Measurements from ENCODE around the gene RANGRF. TPM values are rescaled to one million over a fixed set of nuclear protein-coding genes. Genes with fewer than 3 reads are reported as not detected.

The RANGRF gene
- total RNA-seq, 1 experiment from 2014 or later: 15.6 TPM

- H3K9me3 Mint-ChIP-seq (ENCODE audit: low read depth, unreplicated experiment): no peaks in the 10 kb centered on the region
- DNase-seq: no peak
- H3K4me3 Mint-ChIP-seq (ENCODE audit: low read depth, unreplicated experiment): no peak overlapping the region
- TF ChIP-seq, protein P1, sequence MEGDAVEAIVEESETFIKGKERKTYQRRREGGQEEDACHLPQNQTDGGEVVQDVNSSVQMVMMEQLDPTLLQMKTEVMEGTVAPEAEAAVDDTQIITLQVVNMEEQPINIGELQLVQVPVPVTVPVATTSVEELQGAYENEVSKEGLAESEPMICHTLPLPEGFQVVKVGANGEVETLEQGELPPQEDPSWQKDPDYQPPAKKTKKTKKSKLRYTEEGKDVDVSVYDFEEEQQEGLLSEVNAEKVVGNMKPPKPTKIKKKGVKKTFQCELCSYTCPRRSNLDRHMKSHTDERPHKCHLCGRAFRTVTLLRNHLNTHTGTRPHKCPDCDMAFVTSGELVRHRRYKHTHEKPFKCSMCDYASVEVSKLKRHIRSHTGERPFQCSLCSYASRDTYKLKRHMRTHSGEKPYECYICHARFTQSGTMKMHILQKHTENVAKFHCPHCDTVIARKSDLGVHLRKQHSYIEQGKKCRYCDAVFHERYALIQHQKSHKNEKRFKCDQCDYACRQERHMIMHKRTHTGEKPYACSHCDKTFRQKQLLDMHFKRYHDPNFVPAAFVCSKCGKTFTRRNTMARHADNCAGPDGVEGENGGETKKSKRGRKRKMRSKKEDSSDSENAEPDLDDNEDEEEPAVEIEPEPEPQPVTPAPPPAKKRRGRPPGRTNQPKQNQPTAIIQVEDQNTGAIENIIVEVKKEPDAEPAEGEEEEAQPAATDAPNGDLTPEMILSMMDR (IDR thresholded peaks at IDR 0.05; ENCODE audit: unreplicated experiment): no peak
- CTCF ChIA-PET: no interaction called here
- H3K27ac Mint-ChIP-seq (ENCODE audit: unreplicated experiment): no peak overlapping the region
- peaks cover 11% of the 10 kb centered on the region for H3K4me1 Mint-ChIP-seq (ENCODE audit: low read depth, unreplicated experiment)
- intact Hi-C loops (cut with micrococcal nuclease; ENCODE audit: unreplicated experiment): no loop called here
- peaks cover 12% of the 10 kb centered on the region for H3K36me3 Mint-ChIP-seq (ENCODE audit: insufficient read depth, unreplicated experiment)
- BruUV-seq (replicated peaks): no TSS peak
- H3K27me3 Mint-ChIP-seq (ENCODE audit: unreplicated experiment): no peaks in the 10 kb centered on the region
Observed at GRCh38 chr17:8254881-8255280, 33.6 kb upstream of the RANGRF start.

DNA sequence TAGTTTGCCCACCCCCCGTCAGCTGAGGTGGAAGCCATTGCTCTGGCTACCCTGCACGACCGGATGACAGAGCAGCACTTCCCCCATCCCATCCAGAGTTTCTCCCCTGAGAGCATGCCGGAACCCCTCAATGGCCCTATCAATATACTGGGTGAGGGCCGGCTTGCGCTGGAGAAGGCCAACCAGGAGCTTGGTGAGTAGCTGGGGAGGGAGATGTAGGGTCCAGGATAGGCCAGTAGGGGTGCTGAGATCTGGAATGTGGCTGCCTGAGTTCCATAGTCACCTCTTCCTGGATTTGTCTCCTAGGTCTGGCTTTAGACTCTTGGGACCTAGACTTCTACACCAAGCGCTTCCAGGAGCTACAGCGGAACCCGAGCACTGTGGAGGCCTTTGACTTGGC, 33.0 kb upstream of the RANGRF start:
- no TSS peak for BruUV-seq (replicated peaks)
- intact Hi-C loops (cut with micrococcal nuclease; ENCODE audit: unreplicated experiment): no loop called here
- TF ChIP-seq, protein P1 (IDR thresholded peaks at IDR 0.05; ENCODE audit: unreplicated experiment): no peak
- Mint-ChIP-seq H3K4me3 (ENCODE audit: low read depth, unreplicated experiment) (no peak overlapping the region), H3K27ac (ENCODE audit: unreplicated experiment) (no peak overlapping the region), H3K9me3 (ENCODE audit: low read depth, unreplicated experiment) (no peaks in the 10 kb centered on the region), H3K27me3 (ENCODE audit: unreplicated experiment) (no peaks in the 10 kb centered on the region), H3K4me1 (ENCODE audit: low read depth, unreplicated experiment) (peaks cover 5% of the 10 kb centered on the region), H3K36me3 (ENCODE audit: insufficient read depth, unreplicated experiment) (peaks cover 12% of the 10 kb centered on the region)
- no peak for DNase-seq
- CTCF ChIA-PET: no interaction called here

GRCh38 chr17:8256291-8256690, 32.2 kb upstream of the RANGRF start:
- Mint-ChIP-seq H3K4me1 (ENCODE audit: low read depth, unreplicated experiment) (no peaks in the 10 kb centered on the region), H3K36me3 (ENCODE audit: insufficient read depth, unreplicated experiment) (peaks cover 20% of the 10 kb centered on the region), H3K4me3 (ENCODE audit: low read depth, unreplicated experiment) (no peak overlapping the region), H3K27ac (ENCODE audit: unreplicated experiment) (no peak overlapping the region), H3K9me3 (ENCODE audit: low read depth, unreplicated experiment) (no peaks in the 10 kb centered on the region), H3K27me3 (ENCODE audit: unreplicated experiment) (no peaks in the 10 kb centered on the region)
- intact Hi-C loops (cut with micrococcal nuclease; ENCODE audit: unreplicated experiment): no loop called here
- DNase-seq: no peak
- TF ChIP-seq, protein P1 (IDR thresholded peaks at IDR 0.05; ENCODE audit: unreplicated experiment): no peak
- BruUV-seq (replicated peaks): no TSS peak
- CTCF ChIA-PET: no interaction called here

- H3K36me3 Mint-ChIP-seq (ENCODE audit: insufficient read depth, unreplicated experiment): peaks cover 20% of the 10 kb centered on the region
Observed at GRCh38 chr17:8256691-8257090, 31.8 kb upstream of the RANGRF start.

More at GRCh38 chr17:8256691-8257090, 31.8 kb upstream of the RANGRF start:
- no peak for DNase-seq
- H3K9me3 Mint-ChIP-seq (ENCODE audit: low read depth, unreplicated experiment): no peaks in the 10 kb centered on the region
- TF ChIP-seq, protein P1 (IDR thresholded peaks at IDR 0.05; ENCODE audit: unreplicated experiment): no peak
- no peaks in the 10 kb centered on the region for H3K27me3 Mint-ChIP-seq (ENCODE audit: unreplicated experiment)
- CTCF ChIA-PET: no interaction called here
- no peak overlapping the region for H3K27ac Mint-ChIP-seq (ENCODE audit: unreplicated experiment)
- intact Hi-C loops (cut with micrococcal nuclease; ENCODE audit: unreplicated experiment): no loop called here
- no peak overlapping the region for H3K4me3 Mint-ChIP-seq (ENCODE audit: low read depth, unreplicated experiment)
- BruUV-seq (replicated peaks): no TSS peak
- no peaks in the 10 kb centered on the region for H3K4me1 Mint-ChIP-seq (ENCODE audit: low read depth, unreplicated experiment)
